Testis (tissue), 3 donors: ENCODE data around the gene ACBD3. TPM values are rescaled to one million over a fixed set of nuclear protein-coding genes. Genes with fewer than 3 reads are reported as not detected.
A peak's percentile ranks its signal among the peaks of the same experiment; 100 is the strongest.

Experiments used
- DNase-seq: peaks from one replicate; pipeline ENCODE4 v3.0.0-alpha.2; 2019
- H3K27ac ChIP-seq, 2 donors: fragments of 200-600 bp; sonication (generic); one replicate each; pipeline ENCODE4 v1.5.1; 2019
- H3K27me3 ChIP-seq: fragments of 200-600 bp; sonication (generic); one replicate; pipeline ENCODE4 v1.5.1; 2019
- H3K36me3 ChIP-seq: fragments of 200-600 bp; sonication (generic); one replicate; pipeline ENCODE4 v1.5.1; 2017; ENCODE audit warnings: low read depth; ENCODE audit errors: missing control alignments
- H3K4me1 ChIP-seq: fragments of 200-600 bp; sonication (generic); one replicate; pipeline ENCODE4 v1.5.1; 2019
- H3K4me3 ChIP-seq, 2 donors: fragments of 200-600 bp; sonication (generic); one replicate each; pipeline ENCODE4 v1.5.1; 2017 to 2019
- H3K9me3 ChIP-seq: fragments of 200-600 bp; sonication (generic); one replicate; pipeline ENCODE4 v1.5.1; 2017
- CTCF ChIP-seq, 3 experiments: fragments of 450-650 bp in 2 of 3; fragments of 200-600 bp in 1 of 3; sonication (generic) in 1 of 3; IDR thresholded peaks; one replicate each; pipeline ENCODE4 v1.5.1; 2016 to 2019; ENCODE audit warnings: antibody characterized with exemption in 3 of 3, mild to moderate bottlenecking in 2 of 3, moderate library complexity in 1 of 3
- POLR2A ChIP-seq: fragments of 450-650 bp; IDR thresholded peaks from one replicate; pipeline ENCODE4 v1.6.1; 2017; ENCODE audit warnings: antibody characterized with exemption, mild to moderate bottlenecking, moderate library complexity
- WGBS, 2 donors: methylation state at CpG; one replicate each; pipeline ENCODE4 v1.1.5; 2018; 5-methylcytosine and 5-hydroxymethylcytosine counted together
- intact Hi-C: fragments of 100-400 bp; cut with DNase I; formaldehyde crosslinking; loops from one replicate; pipeline ENCODE4 v1.15.1; 2023; ENCODE audit warnings: low total_unique reads
- polyA plus RNA-seq: library from polyadenylated mRNA; stranded (reverse); fragments of 350-450 nt; fragmentation: Illumina TruSeq; extraction: RNeasy Lipid Tissue Mini Kit (QIAGEN cat#74804); gene quantifications from one replicate; pipeline ENCODE4 v1.2.3, GENCODE V29; 2014; ENCODE audit warnings: low read depth, low replicate concordance; ENCODE audit not compliant: insufficient read depth
- total RNA-seq, 2 donors: library from RNA; depleted of rRNA; stranded (reverse); fragments of >200 nt; gene quantifications; one replicate each; pipeline ENCODE4 v1.2.3, GENCODE V29; 2016

The ACBD3 gene
- total and polyA plus RNA-seq, 3 donors from 2014 or later = 32.9 to 57.9 (median 50.6) TPM

GRCh38 chr1:226125097-226125630 lies 61.4 kb downstream of the ACBD3 start:
- TF ChIP-seq POLR2A = no peak
- TF ChIP-seq CTCF (IDR thresholded peaks at IDR 0.05) = peak; percentile 69 to 94 (median 91)
- Histone ChIP-seq H3K4me3 (no peak overlapping the region), H3K36me3 (no peaks in the 10 kb centered on the region), H3K4me1 (peaks cover 18% of the 10 kb centered on the region), H3K9me3 (no peaks in the 10 kb centered on the region), H3K27me3 (no peaks in the 10 kb centered on the region), H3K27ac (no peak overlapping the region)
- intact Hi-C loops = no loop called here
- 10 to 12% methylated on average over 10 to 12 of the region's 12 CpGs for WGBS, 2 donors
- DNase-seq = peak; percentile 94

GRCh38 chr1:226123591-226124471 lies 62.7 kb downstream of the ACBD3 start:
- no peak for DNase-seq
- TF ChIP-seq POLR2A (no peak), CTCF (IDR thresholded peaks at IDR 0.05) (no peak)
- Histone ChIP-seq H3K27ac (no peak overlapping the region), H3K4me1 (peaks cover 18% of the 10 kb centered on the region), H3K36me3 (no peaks in the 10 kb centered on the region), H3K9me3 (no peaks in the 10 kb centered on the region), H3K4me3 (no peak overlapping the region), H3K27me3 (no peaks in the 10 kb centered on the region)
- intact Hi-C loops = loop anchor here (5.0 kb wide), 1 partner anchor 57 kb away; no protein-coding TSS in a partner anchor
- 85% methylated on average over 12 to 14 of the region's 14 CpGs for WGBS, 2 donors

GRCh38 chr1:226123212-226123560 lies 63.4 kb downstream of the ACBD3 start:
- Histone ChIP-seq H3K27ac (no peak overlapping the region), H3K4me1 (peaks cover 18% of the 10 kb centered on the region), H3K36me3 (no peaks in the 10 kb centered on the region), H3K9me3 (no peaks in the 10 kb centered on the region), H3K4me3 (no peak overlapping the region), H3K27me3 (no peaks in the 10 kb centered on the region)
- intact Hi-C loops = loop anchor here (5.0 kb wide), 1 partner anchor 56 kb away; no protein-coding TSS in a partner anchor
- WGBS, 2 donors = 65 to 74% methylated on average over 4 of the region's 4 CpGs
- DNase-seq = no peak
- TF ChIP-seq CTCF (IDR thresholded peaks at IDR 0.05) (no peak), POLR2A (no peak)

GRCh38 chr1:226121587-226122400 lies 64.7 kb downstream of the ACBD3 start:
- WGBS, 2 donors = 0% methylated on average over 6 to 64 of the region's 104 CpGs
- Histone ChIP-seq H3K9me3 (no peaks in the 10 kb centered on the region), H3K27me3 (no peaks in the 10 kb centered on the region), H3K4me1 (peaks cover 13% of the 10 kb centered on the region), H3K4me3 (peak overlapping the region; percentile 66 to 73), H3K27ac (peak overlapping the region; percentile 55 to 77), H3K36me3 (no peaks in the 10 kb centered on the region)
- TF ChIP-seq CTCF (IDR thresholded peaks at IDR 0.05) (peak; percentile 83 to 95 (median 90)), POLR2A (no peak)
- DNase-seq = peak; percentile 71
- intact Hi-C loops = loop anchor here (5.0 kb wide), 1 partner anchor 54 kb away; no protein-coding TSS in a partner anchor
